Measurements from ENCODE around the gene VDR.
A peak's percentile ranks its signal among the peaks of the same experiment; 100 is the strongest.

The VDR gene

DNA sequence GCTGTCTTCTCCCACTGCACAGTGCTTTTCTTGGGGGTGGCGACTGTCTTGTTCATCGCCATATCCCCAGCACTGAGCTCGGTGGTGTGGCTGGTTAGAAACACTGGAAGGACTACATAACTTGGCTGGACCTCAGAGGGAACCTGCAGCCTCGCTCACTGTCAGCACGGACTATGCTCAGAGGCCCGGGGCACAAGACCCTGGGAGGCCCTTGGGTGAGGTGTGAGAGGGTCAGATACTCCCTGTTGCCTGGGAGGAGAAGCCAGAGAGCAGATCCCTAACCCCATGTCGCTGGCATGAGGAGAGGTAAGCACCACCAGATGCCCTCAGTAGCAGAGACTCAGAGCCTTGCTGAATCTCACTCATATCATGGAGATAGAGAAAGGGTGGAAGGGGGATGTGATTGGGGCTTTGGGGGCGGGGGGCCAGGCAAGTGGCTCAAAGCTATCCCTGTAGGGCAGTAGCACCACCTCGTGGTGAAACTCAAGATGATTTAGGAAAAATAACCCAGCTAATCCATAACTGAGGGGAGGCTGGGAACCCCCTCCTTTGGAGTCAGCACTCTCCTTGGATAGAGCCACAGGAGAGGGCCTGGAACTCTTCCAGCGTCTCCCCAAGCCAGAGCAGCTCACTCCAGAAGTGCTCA is 66.4 kb downstream of the VDR start:
- H3K36me3 ChIP-seq (replicated peaks), result no peaks in the 10 kb centered on the region
- no peaks in the 10 kb centered on the region for H3K4me1 ChIP-seq
- no peak overlapping the region for H3K4me3 ChIP-seq
- H3K27me3 ChIP-seq (ENCODE audit: low read depth), result peaks cover 8% of the 10 kb centered on the region
- DNase-seq (ENCODE audit: low spot score in 2 of 2), result peak in 1 of 2 experiments; percentile 57
- in situ Hi-C loops (cut with MboI; ENCODE audit: low sequenced_read_pairs), result no loop called here
- no peaks in the 10 kb centered on the region for H3K9me3 ChIP-seq

DNA sequence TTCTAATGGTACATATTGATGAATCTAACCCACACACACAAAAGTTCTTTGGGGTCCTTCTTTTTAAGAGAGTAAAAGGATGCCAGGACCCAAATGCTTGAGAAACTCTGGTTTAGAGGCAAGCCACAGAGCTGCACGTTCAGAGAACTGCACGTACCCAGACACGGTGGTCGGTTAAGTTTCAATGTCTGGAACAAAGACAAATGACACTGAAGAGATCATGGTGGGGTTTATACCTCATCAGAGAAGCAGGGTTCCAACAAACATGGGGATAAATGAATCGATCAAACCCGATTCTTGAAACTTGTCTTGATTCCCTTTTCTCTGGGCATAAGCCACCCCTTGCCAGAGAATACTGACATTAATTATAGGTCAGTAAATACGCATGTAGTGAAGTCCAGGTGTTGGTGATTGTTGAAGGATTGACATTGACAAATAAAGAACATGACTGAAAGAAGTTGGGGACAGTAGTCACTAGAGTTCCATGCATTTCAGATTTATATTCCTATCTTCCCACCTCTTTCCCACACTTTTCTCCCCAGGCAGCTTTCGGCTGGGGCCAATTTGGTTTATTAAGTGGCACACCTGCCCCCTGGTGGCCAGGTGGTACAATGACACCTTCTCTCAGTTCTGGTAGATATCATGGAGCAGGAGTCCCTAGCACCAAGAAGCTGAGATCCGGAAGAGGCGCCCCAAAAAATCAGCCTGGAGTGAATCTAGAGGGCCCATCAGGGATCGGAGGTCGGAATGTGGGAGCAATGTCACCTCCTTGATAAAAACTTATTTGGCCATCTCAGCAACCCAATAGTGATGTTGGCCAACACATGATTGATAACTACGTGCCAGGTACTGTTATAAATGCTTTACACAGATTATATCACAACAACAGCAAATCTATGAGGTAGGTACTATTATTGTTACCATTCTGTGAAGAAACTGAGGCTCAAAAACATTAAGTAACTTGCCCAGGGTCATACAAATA is 67.3 kb downstream of the VDR start:
- in situ Hi-C loops (cut with MboI; ENCODE audit: low sequenced_read_pairs), result no loop called here
- Histone ChIP-seq H3K4me1 (no peaks in the 10 kb centered on the region), H3K36me3 (replicated peaks) (no peaks in the 10 kb centered on the region), H3K4me3 (no peak overlapping the region), H3K27me3 (ENCODE audit: low read depth) (peaks cover 8% of the 10 kb centered on the region), H3K9me3 (no peaks in the 10 kb centered on the region)
- DNase-seq (ENCODE audit: low spot score in 2 of 2), result peak; percentile 63 to 74

DNA sequence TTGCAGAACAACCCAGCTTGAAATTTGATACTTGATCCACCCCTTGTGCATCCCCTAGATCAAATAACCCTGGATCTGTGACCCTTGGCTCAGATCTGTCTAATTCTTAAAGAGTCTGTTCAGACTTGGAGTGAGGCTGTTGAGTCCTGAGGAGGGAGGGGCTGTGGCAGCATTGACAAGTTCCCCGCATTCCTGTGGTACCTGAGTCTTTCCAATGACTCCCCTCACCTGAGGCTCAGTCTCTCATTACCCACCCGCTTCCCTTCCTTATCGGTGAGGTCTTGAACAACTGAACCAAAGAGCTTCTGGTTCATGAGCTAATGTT is 69.0 kb downstream of the VDR start:
- Histone ChIP-seq H3K4me1 (no peaks in the 10 kb centered on the region), H3K36me3 (replicated peaks) (no peaks in the 10 kb centered on the region), H3K4me3 (no peak overlapping the region), H3K9me3 (no peaks in the 10 kb centered on the region), H3K27me3 (ENCODE audit: low read depth) (peaks cover 5% of the 10 kb centered on the region; the same call in 1 of the 2 replicates)
- in situ Hi-C loops (cut with MboI; ENCODE audit: low sequenced_read_pairs), result no loop called here
- DNase-seq (ENCODE audit: low spot score in 2 of 2), result no peak

DNA sequence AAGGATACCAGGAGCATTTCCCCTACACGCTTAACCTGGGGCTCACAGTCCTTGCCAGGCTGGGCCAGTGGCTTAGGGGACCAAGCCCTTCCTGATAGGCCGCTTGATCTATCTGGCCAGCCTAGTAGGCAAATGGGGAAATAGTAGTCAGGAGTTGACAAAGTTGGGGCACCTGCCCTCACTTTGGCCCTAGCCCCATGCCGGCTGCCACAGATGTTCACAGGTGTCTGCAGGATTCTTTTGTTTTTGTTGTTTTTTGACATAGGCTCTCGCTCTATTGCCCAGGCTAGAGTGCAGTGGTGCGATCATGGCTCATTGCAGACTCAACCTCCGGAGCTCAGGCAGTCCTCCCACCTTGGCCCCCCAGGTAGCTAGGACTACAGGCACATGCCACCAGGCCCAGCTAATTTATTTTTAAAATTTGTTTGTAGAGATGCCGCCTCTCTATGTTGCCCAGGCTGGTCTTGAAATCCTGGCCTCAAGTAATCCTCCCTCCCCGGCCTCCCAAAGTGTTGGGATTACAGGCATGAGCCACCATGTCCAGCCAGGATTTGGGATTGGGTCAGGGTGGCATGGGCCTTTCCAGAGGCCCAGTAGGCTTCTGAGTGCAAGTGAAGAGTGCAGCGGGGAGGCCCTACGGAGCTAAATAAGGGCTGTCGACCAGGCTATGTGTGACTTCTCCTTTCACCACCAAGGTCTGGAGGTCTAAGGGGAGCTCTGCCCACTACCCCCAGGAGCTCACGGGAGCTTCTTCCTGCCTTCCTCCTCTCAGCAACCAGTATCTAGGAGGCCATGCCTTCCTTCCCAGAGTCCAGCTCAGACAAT is 69.6 kb downstream of the VDR start:
- no peaks in the 10 kb centered on the region for H3K36me3 ChIP-seq (replicated peaks)
- H3K4me1 ChIP-seq, result no peaks in the 10 kb centered on the region
- no peak for DNase-seq (ENCODE audit: low spot score in 2 of 2)
- no peak overlapping the region for H3K4me3 ChIP-seq
- H3K9me3 ChIP-seq, result no peaks in the 10 kb centered on the region
- H3K27me3 ChIP-seq (ENCODE audit: low read depth), result no peaks in the 10 kb centered on the region
- in situ Hi-C loops (cut with MboI; ENCODE audit: low sequenced_read_pairs), result no loop called here

DNA sequence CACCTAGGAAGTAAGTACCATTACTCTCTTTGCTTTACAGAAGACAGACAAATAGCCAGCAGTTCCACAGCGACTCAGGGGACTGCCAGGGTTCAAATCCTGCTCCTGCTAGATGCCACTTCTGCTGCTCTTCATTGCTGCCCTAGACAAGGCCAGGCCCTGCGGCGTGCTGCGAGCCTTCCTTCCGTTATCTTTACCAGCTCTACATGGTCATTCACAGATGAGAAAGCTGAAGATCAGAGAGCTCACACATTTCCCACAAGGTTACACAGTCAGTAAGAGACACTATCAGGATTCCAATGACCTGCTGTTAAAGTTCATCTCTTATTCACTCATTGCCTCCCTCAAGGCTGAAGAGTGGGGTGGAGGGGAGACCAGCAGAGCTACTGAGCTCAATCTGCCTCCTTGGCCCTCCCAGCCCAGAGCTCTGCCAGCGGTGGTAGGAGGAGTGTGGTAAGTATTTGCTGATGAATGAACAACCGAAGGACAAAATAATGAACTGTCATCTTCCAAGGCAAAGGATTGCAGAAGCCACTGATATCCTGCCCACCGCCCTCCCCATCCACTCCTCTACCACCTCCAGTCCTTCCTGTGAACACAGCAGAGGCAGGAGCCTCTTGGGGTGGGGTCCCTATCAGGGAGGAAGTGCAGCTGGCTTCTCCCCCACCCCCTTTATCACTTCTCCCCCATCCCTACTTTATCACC is 70.4 kb downstream of the VDR start:
- Histone ChIP-seq H3K27me3 (ENCODE audit: low read depth) (no peaks in the 10 kb centered on the region), H3K4me3 (no peak overlapping the region)
- in situ Hi-C loops (cut with MboI; ENCODE audit: low sequenced_read_pairs), result no loop called here

DNA sequence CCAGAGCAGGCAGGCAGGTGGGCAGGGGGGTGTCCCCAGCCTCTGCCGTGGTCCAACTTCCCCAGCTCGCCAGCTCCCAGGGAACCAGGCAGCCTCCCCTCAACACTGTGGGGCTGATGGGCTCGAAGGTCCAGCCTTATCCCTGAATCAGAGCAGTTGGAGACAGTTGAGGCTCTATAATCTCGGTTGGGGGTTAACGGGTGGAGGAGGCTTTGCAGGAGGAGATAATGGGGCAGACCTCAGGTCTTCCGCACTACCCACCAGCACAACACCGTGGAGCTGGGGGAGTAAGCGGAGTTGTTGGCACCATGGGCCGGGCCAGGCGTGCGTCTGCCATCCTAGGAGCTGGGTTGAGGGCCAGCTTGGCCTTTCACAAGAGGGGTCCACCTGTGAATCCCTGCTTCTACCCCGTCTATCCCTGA is 71.2 kb downstream of the VDR start:
- peaks cover 4% of the 10 kb centered on the region for H3K4me1 ChIP-seq
- in situ Hi-C loops (cut with MboI; ENCODE audit: low sequenced_read_pairs), result no loop called here
- no peak for DNase-seq (ENCODE audit: low spot score in 2 of 2)

More for the DNA sequence above, 70.4 kb downstream of the VDR start:
- Histone ChIP-seq H3K9me3 (no peaks in the 10 kb centered on the region), H3K4me1 (no peaks in the 10 kb centered on the region; the same call in 1 of the 2 replicates), H3K36me3 (replicated peaks) (no peaks in the 10 kb centered on the region)
- no peak for DNase-seq (ENCODE audit: low spot score in 2 of 2)

DNA sequence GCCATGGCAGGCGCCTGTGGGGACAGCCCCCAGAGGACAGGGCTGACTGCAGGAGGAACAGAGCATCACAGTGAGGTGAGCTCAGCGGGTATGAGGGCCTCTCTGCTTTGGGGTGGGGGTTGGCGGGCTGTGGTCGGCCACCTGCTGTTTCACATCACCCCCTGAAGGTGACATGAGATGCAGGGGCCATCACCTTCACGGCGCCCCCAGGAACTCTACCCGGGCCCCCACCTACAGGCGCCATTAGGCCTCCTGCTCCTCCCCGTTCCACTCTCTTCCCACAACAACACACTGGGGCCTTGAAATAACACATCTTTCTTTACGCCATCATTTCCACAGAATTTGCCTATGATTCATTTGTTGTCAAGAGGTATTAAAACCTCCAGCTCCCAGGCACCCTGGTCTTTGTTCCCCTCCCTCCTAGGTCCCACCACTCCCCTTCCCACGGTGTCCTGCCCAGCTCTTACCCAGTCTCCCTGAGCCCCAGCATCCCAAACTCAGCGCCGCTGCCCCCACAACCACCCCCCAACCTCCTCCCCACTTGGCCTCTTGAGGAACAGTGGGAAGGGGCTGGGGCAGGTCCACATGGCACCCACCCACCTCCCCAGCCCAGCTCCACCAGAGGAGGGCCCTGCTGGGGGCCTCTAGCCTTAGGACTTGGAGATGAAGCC is 72.4 kb downstream of the VDR start:
- H3K4me1 ChIP-seq, result peaks cover 4% of the 10 kb centered on the region
- no peak overlapping the region for H3K4me3 ChIP-seq

More for the DNA sequence above, 71.2 kb downstream of the VDR start:
- Histone ChIP-seq H3K36me3 (replicated peaks) (no peaks in the 10 kb centered on the region), H3K9me3 (no peaks in the 10 kb centered on the region), H3K4me3 (no peak overlapping the region), H3K27me3 (ENCODE audit: low read depth) (no peaks in the 10 kb centered on the region)

DNA sequence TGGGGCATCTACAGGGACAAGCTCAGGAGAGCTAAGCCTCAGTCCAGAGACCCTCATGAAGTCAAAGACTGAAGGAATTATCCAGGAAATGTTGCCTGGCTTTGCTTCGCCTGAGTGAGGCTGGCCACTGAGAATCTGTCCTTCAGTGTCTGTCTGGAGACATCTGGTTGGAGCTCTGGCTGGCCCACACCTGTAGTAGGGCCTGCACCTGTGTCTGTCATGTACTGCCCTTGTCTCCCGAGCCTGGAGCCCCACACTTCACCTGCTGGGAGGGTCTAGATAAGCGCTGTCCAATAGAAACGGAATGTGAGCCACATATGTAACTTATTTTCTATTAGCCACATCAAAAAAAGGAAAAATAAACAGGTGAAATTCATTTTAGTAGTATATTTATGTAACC is 75.2 kb downstream of the VDR start:
- in situ Hi-C loops (cut with MboI; ENCODE audit: low sequenced_read_pairs), result no loop called here
- Histone ChIP-seq H3K4me1 (peaks cover 4% of the 10 kb centered on the region), H3K4me3 (no peak overlapping the region), H3K9me3 (no peaks in the 10 kb centered on the region), H3K27me3 (ENCODE audit: low read depth) (no peaks in the 10 kb centered on the region), H3K36me3 (replicated peaks) (no peaks in the 10 kb centered on the region)
- DNase-seq (ENCODE audit: low spot score in 2 of 2), result no peak

More for the DNA sequence above, 72.4 kb downstream of the VDR start:
- Histone ChIP-seq H3K9me3 (no peaks in the 10 kb centered on the region), H3K27me3 (ENCODE audit: low read depth) (no peaks in the 10 kb centered on the region), H3K36me3 (replicated peaks) (no peaks in the 10 kb centered on the region)
- no peak for DNase-seq (ENCODE audit: low spot score in 2 of 2)
- in situ Hi-C loops (cut with MboI; ENCODE audit: low sequenced_read_pairs), result no loop called here

DNA sequence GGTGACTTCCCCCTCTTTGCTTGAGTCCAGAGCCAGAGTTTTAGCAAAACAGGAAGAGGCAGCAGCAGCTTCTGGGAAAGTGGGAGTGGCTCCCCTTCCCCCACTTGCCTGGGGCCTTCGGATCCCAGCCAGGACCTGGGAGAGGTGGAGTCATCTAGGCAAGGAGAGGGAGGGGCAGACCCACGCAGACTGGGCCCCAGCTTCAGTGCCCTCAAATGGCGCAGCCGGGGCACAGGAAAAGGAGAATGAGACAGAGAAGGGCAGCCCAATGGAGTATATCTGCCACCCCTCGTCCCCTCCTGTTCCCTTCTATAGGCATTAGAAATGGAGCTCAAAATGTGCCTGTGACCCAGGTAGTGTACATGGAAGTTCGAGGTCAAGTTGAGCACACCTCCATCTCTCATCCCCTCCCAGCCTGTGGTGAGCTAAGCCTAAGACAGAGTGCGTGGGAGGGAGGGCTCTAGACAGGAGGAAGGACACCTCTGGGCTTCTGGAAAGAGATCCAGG is 75.8 kb downstream of the VDR start:
- in situ Hi-C loops (cut with MboI; ENCODE audit: low sequenced_read_pairs), result no loop called here
- Histone ChIP-seq H3K36me3 (replicated peaks) (no peaks in the 10 kb centered on the region), H3K4me3 (no peak overlapping the region), H3K4me1 (peaks cover 4% of the 10 kb centered on the region), H3K27me3 (ENCODE audit: low read depth) (no peaks in the 10 kb centered on the region), H3K9me3 (no peaks in the 10 kb centered on the region)
- DNase-seq (ENCODE audit: low spot score in 2 of 2), result peak in 1 of 2 experiments; percentile 74

DNA sequence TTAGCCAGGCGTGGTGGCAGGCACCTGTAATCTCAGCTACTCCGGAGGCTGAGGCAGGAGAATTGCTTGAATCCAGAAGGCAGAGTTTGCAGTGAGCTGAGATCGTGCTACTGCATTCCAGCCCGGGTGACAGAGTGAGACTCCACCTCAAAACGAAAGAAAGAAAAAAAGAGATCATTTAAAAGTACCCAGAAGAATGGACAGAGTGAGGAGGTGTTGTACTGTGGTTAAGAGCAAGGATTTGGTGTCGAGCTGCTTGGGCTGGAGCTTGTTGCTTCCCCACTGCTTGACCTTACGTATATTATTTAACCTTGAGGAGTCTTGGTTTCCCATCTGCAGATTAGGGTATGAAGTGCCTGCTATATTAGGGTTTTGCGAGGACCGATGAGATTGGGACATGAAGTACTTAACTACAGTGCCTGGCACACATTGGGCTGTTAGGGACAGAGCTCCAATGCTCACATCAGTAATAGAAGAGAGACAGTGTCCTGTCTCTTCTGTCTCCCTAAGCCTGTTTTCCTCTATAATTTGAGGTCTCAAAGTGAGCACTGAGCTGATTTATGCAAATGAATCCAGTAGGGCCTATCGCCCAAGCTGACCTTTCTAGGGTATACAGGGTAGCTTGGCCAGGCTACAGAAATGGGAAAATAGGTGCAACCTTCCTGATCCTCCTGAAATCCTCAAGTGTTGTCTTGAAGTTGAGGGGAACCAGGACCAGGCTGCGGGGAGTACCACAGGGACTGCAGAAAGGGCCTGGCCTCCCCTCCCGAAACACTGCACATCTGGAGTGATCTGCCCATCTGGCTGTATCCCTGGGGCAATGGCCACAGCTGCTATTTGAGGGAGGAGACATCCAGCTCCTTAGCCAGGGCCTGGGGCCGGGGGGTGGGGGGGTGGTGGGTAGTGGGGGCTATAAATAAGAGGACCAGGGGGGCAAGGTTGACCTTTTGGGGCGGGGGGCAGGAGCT is 76.5 kb downstream of the VDR start:
- Histone ChIP-seq H3K9me3 (no peaks in the 10 kb centered on the region), H3K4me3 (no peak overlapping the region), H3K27me3 (ENCODE audit: low read depth) (no peaks in the 10 kb centered on the region), H3K4me1 (peaks cover 4% of the 10 kb centered on the region), H3K36me3 (replicated peaks) (no peaks in the 10 kb centered on the region)
- in situ Hi-C loops (cut with MboI; ENCODE audit: low sequenced_read_pairs), result no loop called here
- DNase-seq (ENCODE audit: low spot score in 2 of 2), result no peak

DNA sequence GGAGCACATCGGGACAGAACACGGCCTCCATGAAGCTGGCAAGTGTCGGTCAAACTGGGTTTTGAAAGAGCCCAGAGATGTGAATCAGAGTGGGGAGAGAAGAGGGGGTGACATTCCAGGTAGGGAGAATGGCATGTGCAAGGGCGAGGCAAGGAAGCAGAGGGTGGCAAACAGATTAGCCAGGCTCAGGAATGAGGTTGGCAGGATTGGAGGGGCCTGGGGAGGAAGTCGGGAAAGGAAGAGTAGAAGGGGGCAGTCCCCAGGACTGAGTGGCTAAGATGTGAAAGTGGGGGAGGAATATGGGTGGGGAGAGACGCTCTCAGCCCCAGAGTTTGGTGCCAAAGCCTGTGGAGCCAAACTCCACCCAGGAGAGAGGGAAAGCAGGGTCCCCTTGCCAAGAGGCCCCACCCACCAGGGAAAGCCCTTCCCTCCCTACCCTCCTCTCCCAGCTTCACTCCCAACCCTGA is 79.6 kb downstream of the VDR start:
- H3K4me1 ChIP-seq, result peaks cover 13% of the 10 kb centered on the region
- no peaks in the 10 kb centered on the region for H3K36me3 ChIP-seq (replicated peaks)
- in situ Hi-C loops (cut with MboI; ENCODE audit: low sequenced_read_pairs), result no loop called here
- H3K4me3 ChIP-seq, result no peak overlapping the region
- no peaks in the 10 kb centered on the region for H3K27me3 ChIP-seq (ENCODE audit: low read depth)
- no peak for DNase-seq (ENCODE audit: low spot score in 2 of 2)
- H3K9me3 ChIP-seq, result no peaks in the 10 kb centered on the region

DNA sequence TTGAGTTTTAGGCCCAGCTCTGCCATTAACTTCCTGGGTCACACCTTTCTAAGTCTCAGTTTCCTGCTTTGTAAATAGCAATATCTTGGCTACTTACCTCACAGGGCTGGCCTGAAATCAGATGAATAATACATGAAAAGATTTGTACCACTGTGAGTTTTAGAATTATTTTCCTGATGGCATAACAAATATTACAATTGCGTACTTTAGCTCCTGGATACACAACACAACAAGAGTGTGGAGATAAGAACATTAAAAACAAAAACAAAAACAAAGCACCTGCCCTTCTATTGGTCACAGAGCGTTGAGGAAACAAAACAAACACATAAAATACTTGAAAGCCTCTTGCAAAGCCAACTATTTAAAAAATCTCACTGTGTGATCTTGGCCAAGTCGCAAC is 80.2 kb downstream of the VDR start:
- Histone ChIP-seq H3K4me1 (peaks cover 14% of the 10 kb centered on the region), H3K4me3 (no peak overlapping the region), H3K27me3 (ENCODE audit: low read depth) (no peaks in the 10 kb centered on the region), H3K9me3 (no peaks in the 10 kb centered on the region), H3K36me3 (replicated peaks) (no peaks in the 10 kb centered on the region)
- in situ Hi-C loops (cut with MboI; ENCODE audit: low sequenced_read_pairs), result no loop called here
- no peak for DNase-seq (ENCODE audit: low spot score in 2 of 2)

Measured in HAP-1 (cell line).